Prostate gland (tissue), 2 donors: ENCODE results near the gene AFF3. TPM values are rescaled to one million over a fixed set of nuclear protein-coding genes. Genes with fewer than 3 reads are reported as not detected.

Experiments
- DNase-seq: peaks from one replicate; pipeline ENCODE4 v3.0.0-alpha.2; 2019; ENCODE audit warnings: low spot score
- H3K27ac ChIP-seq, 2 donors: fragments of 200-600 bp; sonication (generic); 2 replicates each; pipeline ENCODE4 v1.5.1; 2017 to 2019
- H3K27me3 ChIP-seq: fragments of 200-600 bp; sonication (generic); replicated peaks from 2 replicates; pipeline ENCODE4 v1.5.1; 2019; ENCODE audit not compliant: insufficient read depth
- H3K36me3 ChIP-seq, 2 donors: fragments of 200-600 bp; sonication (generic); 1 replicate in 1 of 2; 2 replicates in 1 of 2; pipeline versions ENCODE4 v1.5.1 to v1.8.1; 2017 to 2019
- H3K4me1 ChIP-seq: fragments of 200-600 bp; sonication (generic); replicated peaks from 2 replicates; pipeline ENCODE4 v1.5.1; 2019
- H3K4me3 ChIP-seq, 2 donors: fragments of 200-600 bp; sonication (generic); 2 replicates each; pipeline ENCODE4 v1.5.1; 2017 to 2019
- H3K9me3 ChIP-seq: fragments of 200-600 bp; sonication (generic); 2 replicates; pipeline ENCODE4 v1.5.1; 2017
- CTCF ChIP-seq, 4 experiments: fragments of 200-600 bp in 2 of 4; fragments of 450-650 bp in 2 of 4; sonication (generic) in 2 of 4; IDR thresholded peaks; 1 replicate in 3 of 4; 2 replicates in 1 of 4; pipeline ENCODE4 v1.5.1; 2016 to 2019; ENCODE audit warnings: antibody characterized with exemption in 4 of 4, mild to moderate bottlenecking in 2 of 4, moderate library complexity in 2 of 4
- POLR2A ChIP-seq: fragments of 450-650 bp; IDR thresholded peaks from one replicate; pipeline ENCODE4 v1.6.1; 2016; ENCODE audit warnings: antibody characterized with exemption, mild to moderate bottlenecking
- POLR2AphosphoS5 ChIP-seq: sonication (generic); formaldehyde crosslinking; IDR thresholded peaks from one replicate; pipeline ENCODE4 v1.6.1; 2017; ENCODE audit warnings: antibody characterized with exemption
- WGBS: methylation state at CpG from one replicate; pipeline ENCODE4 v1.1.5; 2018; 5-methylcytosine and 5-hydroxymethylcytosine counted together
- intact Hi-C: fragments of 100-400 bp; cut with DNase I; formaldehyde crosslinking; loops from one replicate; pipeline ENCODE4 v1.14.2; 2022
- total RNA-seq, 2 donors: library from RNA; depleted of rRNA; stranded (reverse); fragments of >200 nt; gene quantifications; one replicate each; pipeline ENCODE4 v1.1.0, GENCODE V29; 2016

Gene AFF3
- total RNA-seq, 2 donors from 2014 or later: 74.4 to 113 TPM

- Histone ChIP-seq H3K36me3 (no peaks in the 10 kb centered on the region), H3K27me3 (no peaks in the 10 kb centered on the region), H3K4me3 (no peak overlapping the region), H3K4me1 (no peaks in the 10 kb centered on the region), H3K27ac (peak overlapping the region in 1 of 2 donors; percentile 30), H3K9me3 (no peaks in the 10 kb centered on the region)
- no peak for DNase-seq
- peak; percentile 54 for TF ChIP-seq POLR2AphosphoS5
- no peak for TF ChIP-seq POLR2A
- WGBS: 72% methylated on average over 2 of the region's 2 CpGs
- intact Hi-C loops: no loop called here
Measured at GRCh38 chr2:100031604-100032003, 110.8 kb downstream of the AFF3 start.

GRCh38 chr2:100029460-100029859 is 112.9 kb downstream of the AFF3 start:
- no peaks in the 10 kb centered on the region for H3K27me3 ChIP-seq
- no peak for TF ChIP-seq CTCF (IDR thresholded peaks at IDR 0.05)
- H3K4me3 ChIP-seq: no peak overlapping the region
- H3K9me3 ChIP-seq: no peaks in the 10 kb centered on the region
- intact Hi-C loops: no loop called here
- WGBS: 93% methylated on average over 6 of the region's 6 CpGs
- H3K27ac ChIP-seq: no peak overlapping the region
- no peaks in the 10 kb centered on the region for H3K4me1 ChIP-seq
- no peak for DNase-seq
- no peaks in the 10 kb centered on the region for H3K36me3 ChIP-seq

- H3K4me3 ChIP-seq: no peak overlapping the region
- H3K4me1 ChIP-seq: no peaks in the 10 kb centered on the region
- no peak for DNase-seq
- no peak for TF ChIP-seq CTCF (IDR thresholded peaks at IDR 0.05)
- no peaks in the 10 kb centered on the region for H3K9me3 ChIP-seq
- intact Hi-C loops: no loop called here
- H3K27ac ChIP-seq: no peak overlapping the region
- H3K27me3 ChIP-seq: no peaks in the 10 kb centered on the region
- 94% methylated on average over 3 of the region's 3 CpGs for WGBS
- no peaks in the 10 kb centered on the region for H3K36me3 ChIP-seq
Measured at GRCh38 chr2:100021791-100022340, 120.5 kb downstream of the AFF3 start.

- TF ChIP-seq CTCF (IDR thresholded peaks at IDR 0.05) (no peak), POLR2AphosphoS5 (no peak), POLR2A (no peak)
- no peak for DNase-seq
- no peaks in the 10 kb centered on the region for H3K9me3 ChIP-seq
- no peak overlapping the region for H3K4me3 ChIP-seq
- H3K27ac ChIP-seq: no peak overlapping the region
- intact Hi-C loops: no loop called here
- no peaks in the 10 kb centered on the region for H3K36me3 ChIP-seq
- 93% methylated on average over 6 of the region's 6 CpGs for WGBS
- no peaks in the 10 kb centered on the region for H3K27me3 ChIP-seq
- H3K4me1 ChIP-seq: no peaks in the 10 kb centered on the region
Measured at GRCh38 chr2:100019499-100019898, 122.9 kb downstream of the AFF3 start.

GRCh38 chr2:100018341-100019193 is 123.8 kb downstream of the AFF3 start:
- WGBS: 80% methylated on average over 9 of the region's 9 CpGs
- intact Hi-C loops: no loop called here
- no peaks in the 10 kb centered on the region for H3K36me3 ChIP-seq
- TF ChIP-seq CTCF (IDR thresholded peaks at IDR 0.05) (no peak), POLR2A (no peak), POLR2AphosphoS5 (no peak)
- no peak overlapping the region for H3K27ac ChIP-seq
- no peaks in the 10 kb centered on the region for H3K9me3 ChIP-seq
- no peaks in the 10 kb centered on the region for H3K27me3 ChIP-seq
- DNase-seq: no peak
- no peaks in the 10 kb centered on the region for H3K4me1 ChIP-seq
- H3K4me3 ChIP-seq: no peak overlapping the region
